HepG2 (cell line): ENCODE results near the gene PELI1. TPM values are rescaled to one million over a fixed set of nuclear protein-coding genes. Genes with fewer than 3 reads are reported as not detected.
"Not testable (repeated sequence)": the region's sequence is repeated elsewhere in the genome, so short reads cannot be mapped to it uniquely, and the experiment has no call there.

Experiments used
- ATAC-seq: fragments of 200-7000 bp; cut with Tn5 transposase; 3 replicates; pipeline ENCODE4 v1.9.1; 2020; ENCODE audit warnings: mild to moderate bottlenecking, moderate library complexity
- BruUV-seq: library from RNA; stranded (reverse); fragments of 400-500 nt; replicated peaks from 2 replicates; lab custom pipeline; 2021; lab: Mats Ljungman, UMichigan
- CTCF ChIA-PET: fragments of 300-600 bp; formaldehyde crosslinking; extraction: SDS; loops from one replicate; lab custom pipeline; 2021; ENCODE audit warnings: low total read pairs, inconsistent platforms, low intra/inter-chr PET ratio; lab: Yijun Ruan, JAX
- POLR2A ChIA-PET: fragments of 350-600 bp; sonication (Branson Sonifier 250); formaldehyde crosslinking; loops from one replicate; lab custom pipeline; 2020; ENCODE audit warnings: antibody characterized with exemption, inconsistent platforms; lab: Yijun Ruan, JAX
- DNase-seq: peaks from one replicate; pipeline ENCODE4 v3.0.0-alpha.2; 2015; ENCODE audit warnings: low spot score
- FAIRE-seq: peaks from 3 replicates; lab custom pipeline; 2011; peaks lifted over from hg19 to GRCh38; lab: Jason Lieb, UNC
- H2AFZ ChIP-seq: one replicate; pipeline ENCODE4 v1.6.1; 2011; ENCODE audit warnings: low read length, inconsistent platforms
- H3K27ac ChIP-seq: fragments of 300-600 bp; 3 replicates; pipeline ENCODE4 v1.8.0; 2011; ENCODE audit warnings: mixed run types, mild to moderate bottlenecking, mixed read lengths, low read length, inconsistent platforms; ENCODE audit not compliant: insufficient read depth; ENCODE audit errors: extremely low read length
- H3K27me3 ChIP-seq, 2 experiments: fragments of 200-600 bp in 1 of 2; 2 replicates in 1 of 2; 3 replicates in 1 of 2; pipeline versions ENCODE4 v1.6.0 to v1.8.0; 2011; ENCODE audit warnings: low read length in 2 of 2, mild to moderate bottlenecking in 2 of 2, moderate library complexity in 2 of 2, inconsistent platforms in 1 of 2; ENCODE audit not compliant: insufficient read depth in 2 of 2, control insufficient read depth in 1 of 2
- H3K36me3 ChIP-seq, 2 experiments: fragments of 200-600 bp in 1 of 2; replicated peaks in 1 of 2; 2 replicates in 1 of 2; 3 replicates in 1 of 2; pipeline versions ENCODE4 v1.5.1 to v1.8.0; 2011; ENCODE audit warnings: low read length in 2 of 2, inconsistent platforms in 1 of 2; ENCODE audit not compliant: insufficient read depth in 2 of 2, control insufficient read depth in 1 of 2
- H3K4me1 ChIP-seq: 2 replicates; pipeline ENCODE4 v1.5.1; 2012; ENCODE audit warnings: low read length, inconsistent platforms; ENCODE audit not compliant: insufficient read depth
- H3K4me2 ChIP-seq: 2 replicates; pipeline ENCODE4 v1.6.0; 2011; ENCODE audit warnings: low read depth, low read length, inconsistent platforms
- H3K4me3 ChIP-seq, 3 experiments: fragments of 200-600 bp in 1 of 3; sonication (generic), shearing (Covaris generic) in 1 of 3; replicated peaks in 1 of 3; 2 replicates each; pipeline ENCODE4 v1.5.1; 2011 to 2016; ENCODE audit warnings: low read length in 3 of 3, inconsistent platforms in 2 of 3, low read depth in 2 of 3, mild to moderate bottlenecking in 2 of 3, control low read depth in 1 of 3, mixed read lengths in 1 of 3; ENCODE audit not compliant: insufficient read depth in 1 of 3
- H3K79me2 ChIP-seq: one replicate; pipeline ENCODE4 v1.6.1; 2011; ENCODE audit warnings: low read length, inconsistent platforms; ENCODE audit not compliant: insufficient read depth
- H3K9ac ChIP-seq: 2 replicates; pipeline ENCODE4 v1.6.0; 2011; ENCODE audit warnings: mild to moderate bottlenecking, low read depth, low read length, inconsistent platforms; ENCODE audit not compliant: insufficient read depth
- H3K9me3 ChIP-seq: 2 replicates; pipeline ENCODE4 v1.5.1; 2012; ENCODE audit warnings: mild to moderate bottlenecking, low read length
- H4K20me1 ChIP-seq: 2 replicates; pipeline ENCODE4 v1.6.0; 2011; ENCODE audit warnings: inconsistent platforms, mild to moderate bottlenecking, low read length, moderate library complexity; ENCODE audit not compliant: insufficient read depth
- KIAA2018 ChIP-seq: sonication (generic); formaldehyde crosslinking; IDR thresholded peaks from 2 replicates; pipeline ENCODE4 v1.5.0; 2020; ENCODE audit warnings: mild to moderate bottlenecking, missing genetic modification reagents, borderline replicate concordance
- NFE2L1 ChIP-seq: sonication (generic); formaldehyde crosslinking; IDR thresholded peaks from 2 replicates; pipeline ENCODE4 v1.4.0; 2020; ENCODE audit warnings: missing genetic modification reagents, mild to moderate bottlenecking, borderline replicate concordance
- ZNF556 ChIP-seq: sonication (generic); formaldehyde crosslinking; IDR thresholded peaks from 2 replicates; pipeline ENCODE4 v1.4.0; 2020; ENCODE audit warnings: mild to moderate bottlenecking, missing genetic modification reagents, borderline replicate concordance
- ZNF776 ChIP-seq: sonication (generic); formaldehyde crosslinking; IDR thresholded peaks from 2 replicates; pipeline ENCODE4 v1.4.0; 2020; ENCODE audit warnings: mild to moderate bottlenecking, missing genetic modification reagents
- ZSCAN12 ChIP-seq: sonication (generic); formaldehyde crosslinking; IDR thresholded peaks from 2 replicates; pipeline ENCODE4 v1.9.0; 2021; ENCODE audit warnings: mild to moderate bottlenecking, missing genetic modification reagents
- WGBS: methylation state at CpG from one replicate; pipeline ENCODE4 v1.1.6; 2017; ENCODE audit warnings: low lambda C conversion rate; 5-methylcytosine and 5-hydroxymethylcytosine counted together
- in situ Hi-C: cut with HindIII; loops from 2 replicates; pipeline ENCODE4 v1.10.0; 2017; ENCODE audit warnings: low pct_unique_long_range_greater_than_20kb; ENCODE audit not compliant: extremely low pct_ligation_motif_present
- intact Hi-C: fragments of 100-400 bp; cut with micrococcal nuclease; formaldehyde crosslinking; loops from one replicate; pipeline ENCODE4 v1.10.0; 2022; ENCODE audit not compliant: unreplicated experiment
- polyA plus RNA-seq, 8 experiments: library from polyadenylated mRNA; depleted of rRNA in 3 of 8; stranded (reverse) in 7 of 8; unstranded in 1 of 8; fragments of >200 nt; fragmentation: Illumina TruSeq in 4 of 8; extraction: Trizol in 4 of 8; gene quantifications; 2 replicates each; pipeline versions ENCODE4 v1.2.1 to v1.2.3, GENCODE V29; 2011 to 2016; ENCODE audit warnings: low read depth in 4 of 8, missing spikeins in 1 of 8, mixed read lengths in 1 of 8; ENCODE audit not compliant: insufficient read depth in 1 of 8
- total RNA-seq, 5 experiments: library from RNA; depleted of rRNA; stranded (reverse); fragments of >200 nt; fragmentation: Illumina TruSeq; extraction: Trizol; gene quantifications; 2 replicates each; pipeline ENCODE4 v1.2.3, GENCODE V29; 2016; ENCODE audit warnings: low read depth in 1 of 5
- TF ChIP-seq, protein P1 (sequence below): sonication (generic); formaldehyde crosslinking; IDR thresholded peaks from 2 replicates; pipeline ENCODE4 v1.5.0; 2020; ENCODE audit warnings: mild to moderate bottlenecking, low read depth, missing genetic modification reagents, borderline replicate concordance
- TF ChIP-seq, protein P2 (sequence below): sonication (generic); formaldehyde crosslinking; IDR thresholded peaks from 2 replicates; pipeline ENCODE4 v1.5.1; 2020; ENCODE audit warnings: missing genetic modification reagents, mild to moderate bottlenecking, borderline replicate concordance

The PELI1 gene
- total and polyA plus RNA-seq, 2 of the 13 experiments (the other 11 are each of a cell fraction or from before 2014, with no cell fraction given), result 12.5 to 16.2 TPM

- TF ChIP-seq, protein P1, sequence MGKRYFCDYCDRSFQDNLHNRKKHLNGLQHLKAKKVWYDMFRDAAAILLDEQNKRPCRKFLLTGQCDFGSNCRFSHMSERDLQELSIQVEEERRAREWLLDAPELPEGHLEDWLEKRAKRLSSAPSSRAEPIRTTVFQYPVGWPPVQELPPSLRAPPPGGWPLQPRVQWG (CRISPR knock-in tag), result no peak
- TF ChIP-seq ZNF556, result no peak
- no peak for TF ChIP-seq ZSCAN12
- TF ChIP-seq ZNF776 (CRISPR knock-in tag), result no peak
Observed at GRCh38 chr2:64104933-64105332, 39.3 kb downstream of the PELI1 start (continued).

DNA sequence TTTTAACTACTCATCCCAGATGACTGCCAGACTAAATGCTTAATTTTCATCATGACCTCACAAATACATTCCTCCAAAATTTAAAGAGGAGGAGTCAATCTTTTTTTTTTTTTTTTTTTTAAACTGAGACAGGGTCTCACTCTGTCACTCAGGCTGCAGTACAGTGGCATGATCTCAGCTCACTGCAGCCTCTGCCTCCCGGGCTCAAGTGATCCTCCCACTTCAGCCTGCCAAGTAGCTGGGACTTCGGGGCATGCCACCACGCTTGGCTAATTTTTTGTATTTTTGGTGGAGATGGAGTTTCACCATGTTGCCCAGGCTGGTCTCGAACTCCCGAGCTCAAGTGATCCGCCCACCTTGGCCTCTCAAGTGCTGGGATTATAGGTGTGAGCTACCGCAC lies 41.5 kb downstream of the PELI1 start:
- H3K27me3 ChIP-seq, FAIRE-seq, H4K20me1 ChIP-seq, POLR2A ChIA-PET, intact Hi-C loops, H3K9ac ChIP-seq, in situ Hi-C loops, ATAC-seq, H2AFZ ChIP-seq, H3K9me3 ChIP-seq, DNase-seq, H3K79me2 ChIP-seq, H3K27ac ChIP-seq, CTCF ChIA-PET, H3K4me2 ChIP-seq, BruUV-seq, H3K4me3 ChIP-seq: not testable (repeated sequence)
- H3K4me1 ChIP-seq, result peaks cover 29% of the 10 kb centered on the region
- WGBS, result 97% methylated on average over 7 of the region's 7 CpGs
- H3K36me3 ChIP-seq, result peaks cover 5 to 31% of the 10 kb centered on the region in 2 experiments; a peak in 4 of 5 replicates

- no peak overlapping the region for H3K4me2 ChIP-seq
- H3K9ac ChIP-seq, result no peak overlapping the region
- intact Hi-C loops, result loop anchor here (2.0 kb wide), 1 partner anchor 76 kb away; no protein-coding TSS in a partner anchor
- no peaks in the 10 kb centered on the region for H3K9me3 ChIP-seq
- FAIRE-seq (no peak), ATAC-seq (no peak), DNase-seq (no peak)
- ChIA-PET POLR2A (no interaction called here), CTCF (no interaction called here)
- in situ Hi-C loops, result no loop called here
- H2AFZ ChIP-seq, result no peak overlapping the region
- no peak overlapping the region for H3K27ac ChIP-seq
- H3K4me3 ChIP-seq, result no peak overlapping the region
- H3K4me1 ChIP-seq, result peaks cover 13% of the 10 kb centered on the region
- no TSS peak for BruUV-seq
- H3K36me3 ChIP-seq, result peaks cover 10 to 40% of the 10 kb centered on the region in 2 experiments
- H3K79me2 ChIP-seq, result no peaks in the 10 kb centered on the region
- H3K27me3 ChIP-seq, result no peaks in the 10 kb centered on the region
- H4K20me1 ChIP-seq, result no peaks in the 10 kb centered on the region
- TF ChIP-seq NFE2L1 (CRISPR knock-in tag), result no peak
- no peak for TF ChIP-seq KIAA2018 (CRISPR knock-in tag)
- TF ChIP-seq, protein P2, sequence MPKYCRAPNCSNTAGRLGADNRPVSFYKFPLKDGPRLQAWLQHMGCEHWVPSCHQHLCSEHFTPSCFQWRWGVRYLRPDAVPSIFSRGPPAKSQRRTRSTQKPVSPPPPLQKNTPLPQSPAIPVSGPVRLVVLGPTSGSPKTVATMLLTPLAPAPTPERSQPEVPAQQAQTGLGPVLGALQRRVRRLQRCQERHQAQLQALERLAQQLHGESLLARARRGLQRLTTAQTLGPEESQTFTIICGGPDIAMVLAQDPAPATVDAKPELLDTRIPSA, result no peak
Observed at GRCh38 chr2:64101141-64101591, 43.1 kb downstream of the PELI1 start.
